ENCODE data around the gene HOXB1.

DNA sequence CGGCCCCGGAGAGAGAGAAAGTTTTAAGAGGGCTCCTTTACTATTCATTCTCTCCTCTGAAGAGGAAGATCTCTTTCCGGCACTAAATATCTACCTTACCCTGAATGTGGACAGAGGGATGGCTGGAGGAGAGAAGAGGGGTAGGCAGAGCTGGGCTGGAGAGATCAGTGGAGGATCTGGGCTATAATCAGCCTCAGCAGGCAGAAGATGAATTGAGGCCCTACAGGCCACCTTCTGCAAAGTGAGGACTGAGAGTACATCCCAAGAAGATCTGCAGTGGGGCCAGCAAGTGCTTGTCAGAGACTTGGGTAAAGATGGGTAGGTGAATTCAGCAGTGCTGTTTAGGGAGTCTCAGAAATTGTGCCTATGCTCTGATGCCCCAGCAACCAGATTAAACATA is 6.5 kb upstream of the HOXB1 start:
- TF ChIP-seq, protein P1, sequence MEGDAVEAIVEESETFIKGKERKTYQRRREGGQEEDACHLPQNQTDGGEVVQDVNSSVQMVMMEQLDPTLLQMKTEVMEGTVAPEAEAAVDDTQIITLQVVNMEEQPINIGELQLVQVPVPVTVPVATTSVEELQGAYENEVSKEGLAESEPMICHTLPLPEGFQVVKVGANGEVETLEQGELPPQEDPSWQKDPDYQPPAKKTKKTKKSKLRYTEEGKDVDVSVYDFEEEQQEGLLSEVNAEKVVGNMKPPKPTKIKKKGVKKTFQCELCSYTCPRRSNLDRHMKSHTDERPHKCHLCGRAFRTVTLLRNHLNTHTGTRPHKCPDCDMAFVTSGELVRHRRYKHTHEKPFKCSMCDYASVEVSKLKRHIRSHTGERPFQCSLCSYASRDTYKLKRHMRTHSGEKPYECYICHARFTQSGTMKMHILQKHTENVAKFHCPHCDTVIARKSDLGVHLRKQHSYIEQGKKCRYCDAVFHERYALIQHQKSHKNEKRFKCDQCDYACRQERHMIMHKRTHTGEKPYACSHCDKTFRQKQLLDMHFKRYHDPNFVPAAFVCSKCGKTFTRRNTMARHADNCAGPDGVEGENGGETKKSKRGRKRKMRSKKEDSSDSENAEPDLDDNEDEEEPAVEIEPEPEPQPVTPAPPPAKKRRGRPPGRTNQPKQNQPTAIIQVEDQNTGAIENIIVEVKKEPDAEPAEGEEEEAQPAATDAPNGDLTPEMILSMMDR (IDR thresholded peaks at IDR 0.05), result no peak
- TF ChIP-seq EZH2phosphoT487 (IDR thresholded peaks at IDR 0.05), result no peak
- no peak for TF ChIP-seq EZH2 (IDR thresholded peaks at IDR 0.05)
